Peyer's patch (tissue), 4 donors: ENCODE measurements around the gene MATN3.

ENCODE experiments used
- POLR2A ChIP-seq, 2 donors: fragments of 450-650 bp; IDR thresholded peaks; one replicate each; pipeline ENCODE4 v1.5.1; 2017; ENCODE audit warnings: antibody characterized with exemption in 2 of 2, mild to moderate bottlenecking in 2 of 2, moderate library complexity in 2 of 2
- TF ChIP-seq, protein P1 (sequence below), 6 experiments: fragments of 450-650 bp in 4 of 6; fragments of 200-600 bp in 2 of 6; sonication (generic) in 1 of 6; IDR thresholded peaks; one replicate each; pipeline ENCODE4 v1.5.1; 2017 to 2019; ENCODE audit warnings: antibody characterized with exemption in 6 of 6, mild to moderate bottlenecking in 3 of 6, moderate library complexity in 1 of 6

DNA sequence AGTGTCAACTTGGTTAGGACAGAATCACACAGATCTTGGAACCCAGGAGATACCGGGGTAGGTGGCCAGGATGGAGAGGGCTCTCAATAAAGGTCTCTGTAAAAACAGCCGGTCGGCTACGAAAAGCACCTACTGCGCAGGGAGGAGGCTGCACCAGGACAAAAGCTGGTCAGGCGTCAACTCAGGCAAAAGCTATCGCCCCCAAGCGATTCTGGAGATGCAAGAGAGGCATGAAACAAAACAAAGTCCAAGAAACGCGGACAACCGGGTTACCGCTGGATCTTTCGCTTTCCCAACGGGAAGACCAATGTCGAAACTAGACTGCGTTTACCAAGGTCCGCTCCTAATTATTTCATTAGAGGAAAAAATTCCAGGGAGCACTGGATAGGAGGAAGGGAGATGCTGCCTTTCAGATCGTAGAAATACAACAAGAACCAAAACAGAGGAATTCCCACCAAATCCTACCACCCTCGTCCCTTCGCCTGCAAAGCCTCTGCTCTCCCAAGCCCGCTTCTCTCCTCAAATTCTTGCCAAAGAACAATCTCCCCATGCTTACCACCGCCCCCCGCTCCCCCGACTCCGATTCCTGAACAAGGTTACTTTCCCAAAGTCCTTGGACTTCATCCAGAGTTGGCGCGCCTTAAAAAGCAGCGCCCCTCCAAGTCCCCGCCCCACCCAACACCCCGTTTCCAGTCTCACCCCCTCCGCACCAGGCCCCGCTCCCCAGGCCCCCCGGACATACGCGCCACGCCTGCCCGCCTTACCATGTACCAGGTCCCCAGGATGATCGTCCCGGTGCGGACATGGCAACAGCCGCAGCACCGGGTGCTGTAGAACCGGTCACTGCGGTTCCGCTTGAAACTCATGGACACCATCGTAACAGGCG, 38.4 kb upstream of the MATN3 start:
- TF ChIP-seq, protein P1, sequence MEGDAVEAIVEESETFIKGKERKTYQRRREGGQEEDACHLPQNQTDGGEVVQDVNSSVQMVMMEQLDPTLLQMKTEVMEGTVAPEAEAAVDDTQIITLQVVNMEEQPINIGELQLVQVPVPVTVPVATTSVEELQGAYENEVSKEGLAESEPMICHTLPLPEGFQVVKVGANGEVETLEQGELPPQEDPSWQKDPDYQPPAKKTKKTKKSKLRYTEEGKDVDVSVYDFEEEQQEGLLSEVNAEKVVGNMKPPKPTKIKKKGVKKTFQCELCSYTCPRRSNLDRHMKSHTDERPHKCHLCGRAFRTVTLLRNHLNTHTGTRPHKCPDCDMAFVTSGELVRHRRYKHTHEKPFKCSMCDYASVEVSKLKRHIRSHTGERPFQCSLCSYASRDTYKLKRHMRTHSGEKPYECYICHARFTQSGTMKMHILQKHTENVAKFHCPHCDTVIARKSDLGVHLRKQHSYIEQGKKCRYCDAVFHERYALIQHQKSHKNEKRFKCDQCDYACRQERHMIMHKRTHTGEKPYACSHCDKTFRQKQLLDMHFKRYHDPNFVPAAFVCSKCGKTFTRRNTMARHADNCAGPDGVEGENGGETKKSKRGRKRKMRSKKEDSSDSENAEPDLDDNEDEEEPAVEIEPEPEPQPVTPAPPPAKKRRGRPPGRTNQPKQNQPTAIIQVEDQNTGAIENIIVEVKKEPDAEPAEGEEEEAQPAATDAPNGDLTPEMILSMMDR (IDR thresholded peaks at IDR 0.05) = no peak
- no peak for TF ChIP-seq POLR2A (IDR thresholded peaks at IDR 0.05)
